HepG2 (cell line): ENCODE data around the gene KCTD8. TPM values are rescaled to one million over a fixed set of nuclear protein-coding genes. Genes with fewer than 3 reads are reported as not detected.

ENCODE experiments used
- ATAC-seq: fragments of 200-7000 bp; cut with Tn5 transposase; 3 replicates; pipeline ENCODE4 v1.9.1; 2020; ENCODE audit warnings: mild to moderate bottlenecking, moderate library complexity
- BruUV-seq: library from RNA; stranded (reverse); fragments of 400-500 nt; replicated peaks from 2 replicates; lab custom pipeline; 2021; lab: Mats Ljungman, UMichigan
- CTCF ChIA-PET: fragments of 300-600 bp; formaldehyde crosslinking; extraction: SDS; loops from one replicate; lab custom pipeline; 2021; ENCODE audit warnings: low total read pairs, inconsistent platforms, low intra/inter-chr PET ratio; lab: Yijun Ruan, JAX
- POLR2A ChIA-PET: fragments of 350-600 bp; sonication (Branson Sonifier 250); formaldehyde crosslinking; loops from one replicate; lab custom pipeline; 2020; ENCODE audit warnings: antibody characterized with exemption, inconsistent platforms; lab: Yijun Ruan, JAX
- DNase-seq: peaks from one replicate; pipeline ENCODE4 v3.0.0-alpha.2; 2015; ENCODE audit warnings: low spot score
- FAIRE-seq: peaks from 3 replicates; lab custom pipeline; 2011; peaks lifted over from hg19 to GRCh38; lab: Jason Lieb, UNC
- H2AFZ ChIP-seq: one replicate; pipeline ENCODE4 v1.6.1; 2011; ENCODE audit warnings: low read length, inconsistent platforms
- H3K27ac ChIP-seq: fragments of 300-600 bp; 3 replicates; pipeline ENCODE4 v1.8.0; 2011; ENCODE audit warnings: mixed run types, mild to moderate bottlenecking, mixed read lengths, low read length, inconsistent platforms; ENCODE audit not compliant: insufficient read depth; ENCODE audit errors: extremely low read length
- H3K27me3 ChIP-seq, 2 experiments: fragments of 200-600 bp in 1 of 2; 2 replicates in 1 of 2; 3 replicates in 1 of 2; pipeline versions ENCODE4 v1.6.0 to v1.8.0; 2011; ENCODE audit warnings: low read length in 2 of 2, mild to moderate bottlenecking in 2 of 2, moderate library complexity in 2 of 2, inconsistent platforms in 1 of 2; ENCODE audit not compliant: insufficient read depth in 2 of 2, control insufficient read depth in 1 of 2
- H3K36me3 ChIP-seq, 2 experiments: fragments of 200-600 bp in 1 of 2; replicated peaks in 1 of 2; 2 replicates in 1 of 2; 3 replicates in 1 of 2; pipeline versions ENCODE4 v1.5.1 to v1.8.0; 2011; ENCODE audit warnings: low read length in 2 of 2, inconsistent platforms in 1 of 2; ENCODE audit not compliant: insufficient read depth in 2 of 2, control insufficient read depth in 1 of 2
- H3K4me1 ChIP-seq: 2 replicates; pipeline ENCODE4 v1.5.1; 2012; ENCODE audit warnings: low read length, inconsistent platforms; ENCODE audit not compliant: insufficient read depth
- H3K4me2 ChIP-seq: 2 replicates; pipeline ENCODE4 v1.6.0; 2011; ENCODE audit warnings: low read depth, low read length, inconsistent platforms
- H3K4me3 ChIP-seq, 3 experiments: fragments of 200-600 bp in 1 of 3; sonication (generic), shearing (Covaris generic) in 1 of 3; replicated peaks in 1 of 3; 2 replicates each; pipeline ENCODE4 v1.5.1; 2011 to 2016; ENCODE audit warnings: low read length in 3 of 3, inconsistent platforms in 2 of 3, low read depth in 2 of 3, mild to moderate bottlenecking in 2 of 3, control low read depth in 1 of 3, mixed read lengths in 1 of 3; ENCODE audit not compliant: insufficient read depth in 1 of 3
- H3K79me2 ChIP-seq: one replicate; pipeline ENCODE4 v1.6.1; 2011; ENCODE audit warnings: low read length, inconsistent platforms; ENCODE audit not compliant: insufficient read depth
- H3K9ac ChIP-seq: 2 replicates; pipeline ENCODE4 v1.6.0; 2011; ENCODE audit warnings: mild to moderate bottlenecking, low read depth, low read length, inconsistent platforms; ENCODE audit not compliant: insufficient read depth
- H3K9me3 ChIP-seq: 2 replicates; pipeline ENCODE4 v1.5.1; 2012; ENCODE audit warnings: mild to moderate bottlenecking, low read length
- H4K20me1 ChIP-seq: 2 replicates; pipeline ENCODE4 v1.6.0; 2011; ENCODE audit warnings: inconsistent platforms, mild to moderate bottlenecking, low read length, moderate library complexity; ENCODE audit not compliant: insufficient read depth
- CHCHD3 ChIP-seq: sonication (generic); formaldehyde crosslinking; IDR thresholded peaks from 2 replicates; pipeline ENCODE4 v1.8.0; 2022; ENCODE audit warnings: mild to moderate bottlenecking, missing genetic modification reagents, moderate library complexity
- ELF1 ChIP-seq: sonication (generic); formaldehyde crosslinking; IDR thresholded peaks from 2 replicates; pipeline ENCODE4 v1.4.0; 2020; ENCODE audit warnings: missing genetic modification reagents
- FOXP1 ChIP-seq, 2 experiments: fragments of 450-650 bp in 1 of 2; IDR thresholded peaks; 2 replicates each; pipeline ENCODE4 v1.6.1; 2017 to 2018; ENCODE audit warnings: antibody characterized with exemption in 1 of 2
- GTF3A ChIP-seq: sonication (generic); formaldehyde crosslinking; conservative IDR thresholded peaks from 2 replicates; pipeline ENCODE4 v1.4.0; 2020; ENCODE audit warnings: mild to moderate bottlenecking, missing genetic modification reagents
- KDM2A ChIP-seq: sonication (generic); formaldehyde crosslinking; IDR thresholded peaks from 2 replicates; pipeline ENCODE4 v1.4.0; 2020; ENCODE audit warnings: low read depth, missing genetic modification reagents, borderline replicate concordance
- NFE2L2 ChIP-seq: fragments of 150-350 bp; IDR thresholded peaks from 2 replicates; pipeline ENCODE4 v1.6.1; 2014; ENCODE audit warnings: low read length
- NR1H2 ChIP-seq: sonication (generic); formaldehyde crosslinking; IDR thresholded peaks from 2 replicates; pipeline ENCODE4 v1.8.1; 2022; ENCODE audit warnings: low read depth, missing genetic modification reagents, borderline replicate concordance
- SRF ChIP-seq: IDR thresholded peaks from 2 replicates; pipeline ENCODE4 v1.6.1; 2011; ENCODE audit warnings: mild to moderate bottlenecking, low read depth, low read length, moderate library complexity
- ZMYM3 ChIP-seq: sonication (generic); formaldehyde crosslinking; IDR thresholded peaks from 2 replicates; pipeline ENCODE4 v1.5.1; 2020; ENCODE audit warnings: mild to moderate bottlenecking, missing genetic modification reagents
- ZNF10 ChIP-seq: sonication (generic); formaldehyde crosslinking; IDR thresholded peaks from 2 replicates; pipeline ENCODE4 v1.4.0; 2020; ENCODE audit warnings: mild to moderate bottlenecking, low read depth, missing genetic modification reagents, borderline replicate concordance
- ZNF224 ChIP-seq: sonication (generic); formaldehyde crosslinking; IDR thresholded peaks from 2 replicates; pipeline ENCODE4 v1.5.0; 2020; ENCODE audit warnings: mild to moderate bottlenecking, missing genetic modification reagents
- ZNF282 ChIP-seq: fragments of 450-650 bp; IDR thresholded peaks from 2 replicates; pipeline ENCODE4 v1.6.1; 2018; ENCODE audit not compliant: partially characterized antibody
- ZNF792 ChIP-seq: IDR thresholded peaks from 2 replicates; pipeline ENCODE4 v1.6.1; 2016
- WGBS: methylation state at CpG from one replicate; pipeline ENCODE4 v1.1.6; 2017; ENCODE audit warnings: low lambda C conversion rate; 5-methylcytosine and 5-hydroxymethylcytosine counted together
- in situ Hi-C: cut with HindIII; loops from 2 replicates; pipeline ENCODE4 v1.10.0; 2017; ENCODE audit warnings: low pct_unique_long_range_greater_than_20kb; ENCODE audit not compliant: extremely low pct_ligation_motif_present
- intact Hi-C: fragments of 100-400 bp; cut with micrococcal nuclease; formaldehyde crosslinking; loops from one replicate; pipeline ENCODE4 v1.10.0; 2022; ENCODE audit not compliant: unreplicated experiment
- polyA plus RNA-seq, 8 experiments: library from polyadenylated mRNA; depleted of rRNA in 3 of 8; stranded (reverse) in 7 of 8; unstranded in 1 of 8; fragments of >200 nt; fragmentation: Illumina TruSeq in 4 of 8; extraction: Trizol in 4 of 8; gene quantifications; 2 replicates each; pipeline versions ENCODE4 v1.2.1 to v1.2.3, GENCODE V29; 2011 to 2016; ENCODE audit warnings: low read depth in 4 of 8, missing spikeins in 1 of 8, mixed read lengths in 1 of 8; ENCODE audit not compliant: insufficient read depth in 1 of 8
- total RNA-seq, 5 experiments: library from RNA; depleted of rRNA; stranded (reverse); fragments of >200 nt; fragmentation: Illumina TruSeq; extraction: Trizol; gene quantifications; 2 replicates each; pipeline ENCODE4 v1.2.3, GENCODE V29; 2016; ENCODE audit warnings: low read depth in 1 of 5
- TF ChIP-seq, protein P1 (sequence below): sonication (generic); formaldehyde crosslinking; IDR thresholded peaks from 2 replicates; pipeline ENCODE4 v1.4.0; 2020; ENCODE audit warnings: low read depth, mild to moderate bottlenecking, missing genetic modification reagents
- TF ChIP-seq, protein P2 (sequence below): sonication (generic); formaldehyde crosslinking; IDR thresholded peaks from 2 replicates; pipeline ENCODE4 v1.5.1; 2020; ENCODE audit warnings: mild to moderate bottlenecking, missing genetic modification reagents

Gene KCTD8
- total and polyA plus RNA-seq, 2 of the 13 experiments (the other 11 are each of a cell fraction or from before 2014, with no cell fraction given) = not detected

DNA sequence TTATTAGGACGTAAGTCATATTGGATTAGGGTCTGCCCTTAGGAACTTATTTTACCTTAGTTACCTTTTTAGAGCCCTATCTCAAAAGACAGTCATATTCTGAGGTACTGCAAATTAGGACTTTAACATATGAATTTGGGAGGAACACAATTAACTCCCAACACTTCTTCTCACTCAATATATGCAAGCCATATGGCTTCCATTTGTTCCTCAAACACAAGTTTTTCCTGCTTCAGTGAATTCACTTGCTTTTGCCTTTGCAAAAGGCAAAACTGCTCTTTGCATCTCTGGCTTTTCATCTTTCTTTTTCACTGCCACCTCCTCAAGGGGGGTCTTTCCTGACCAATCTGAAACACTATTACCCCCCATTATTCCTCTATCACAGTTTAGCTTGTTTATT is 220.3 kb downstream of the KCTD8 start:
- Histone ChIP-seq H4K20me1 (no peaks in the 10 kb centered on the region), H3K36me3 (no peaks in the 10 kb centered on the region), H3K4me1 (no peaks in the 10 kb centered on the region), H3K27me3 (no peaks in the 10 kb centered on the region), H3K27ac (no peak overlapping the region), H2AFZ (no peak overlapping the region), H3K9ac (no peak overlapping the region), H3K9me3 (peaks cover 13% of the 10 kb centered on the region), H3K79me2 (no peaks in the 10 kb centered on the region), H3K4me3 (no peak overlapping the region), H3K4me2 (no peak overlapping the region)
- BruUV-seq = no TSS peak
- ChIA-PET POLR2A (no interaction called here), CTCF (no interaction called here)
- 0% methylated on average over 1 of the region's 1 CpG for WGBS
- DNase-seq (no peak), ATAC-seq (no peak), FAIRE-seq (no peak)
- intact Hi-C loops = no loop called here
- in situ Hi-C loops = no loop called here
- TF ChIP-seq, protein P1, sequence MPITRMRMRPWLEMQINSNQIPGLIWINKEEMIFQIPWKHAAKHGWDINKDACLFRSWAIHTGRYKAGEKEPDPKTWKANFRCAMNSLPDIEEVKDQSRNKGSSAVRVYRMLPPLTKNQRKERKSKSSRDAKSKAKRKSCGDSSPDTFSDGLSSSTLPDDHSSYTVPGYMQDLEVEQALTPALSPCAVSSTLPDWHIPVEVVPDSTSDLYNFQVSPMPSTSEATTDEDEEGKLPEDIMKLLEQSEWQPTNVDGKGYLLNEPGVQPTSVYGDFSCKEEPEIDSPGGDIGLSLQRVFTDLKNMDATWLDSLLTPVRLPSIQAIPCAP (CRISPR knock-in tag) = no peak
- TF ChIP-seq FOXP1 (IDR thresholded peaks at IDR 0.05) = no peak
- TF ChIP-seq FOXP1 (CRISPR knock-in tag; IDR thresholded peaks at IDR 0.05) = no peak
- no peak for TF ChIP-seq GTF3A (CRISPR knock-in tag)
- no peak for TF ChIP-seq NFE2L2
- no peak for TF ChIP-seq ZNF282

DNA sequence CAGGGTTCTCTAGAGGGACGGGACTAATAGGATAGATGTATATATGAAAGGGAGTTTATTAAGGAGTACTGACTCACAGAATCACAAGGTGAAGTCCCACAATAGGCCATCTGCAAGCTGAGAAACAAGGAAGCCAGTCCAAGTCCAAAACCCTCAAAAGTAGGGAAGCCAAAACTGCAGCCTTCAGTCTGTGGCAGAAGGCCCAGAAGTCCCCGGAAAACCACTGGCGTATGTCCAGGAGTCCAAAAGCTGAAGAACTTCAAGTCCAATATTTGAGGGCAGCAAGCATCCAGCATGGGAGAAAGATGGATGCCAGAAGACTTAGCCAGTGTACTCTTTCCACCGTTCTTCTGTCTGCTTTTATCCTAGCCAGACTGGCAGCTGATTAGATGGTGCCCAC is 227.2 kb downstream of the KCTD8 start:
- in situ Hi-C loops = no loop called here
- no peak for DNase-seq
- Histone ChIP-seq H3K36me3 (no peaks in the 10 kb centered on the region), H2AFZ (no peak overlapping the region), H3K27me3 (no peaks in the 10 kb centered on the region), H3K4me3 (no peak overlapping the region), H3K9ac (no peak overlapping the region), H3K4me1 (no peaks in the 10 kb centered on the region), H4K20me1 (no peaks in the 10 kb centered on the region)
- 0% methylated on average over 4 of the region's 4 CpGs for WGBS
- BruUV-seq = no TSS peak
- POLR2A ChIA-PET = no interaction called here
- TF ChIP-seq ZNF10 = no peak
- no peak for TF ChIP-seq CHCHD3 (CRISPR knock-in tag)
- no peak for TF ChIP-seq SRF
- TF ChIP-seq ZNF224 = no peak
- TF ChIP-seq NR1H2 = no peak
- TF ChIP-seq ZNF792 = no peak
- TF ChIP-seq, protein P2, sequence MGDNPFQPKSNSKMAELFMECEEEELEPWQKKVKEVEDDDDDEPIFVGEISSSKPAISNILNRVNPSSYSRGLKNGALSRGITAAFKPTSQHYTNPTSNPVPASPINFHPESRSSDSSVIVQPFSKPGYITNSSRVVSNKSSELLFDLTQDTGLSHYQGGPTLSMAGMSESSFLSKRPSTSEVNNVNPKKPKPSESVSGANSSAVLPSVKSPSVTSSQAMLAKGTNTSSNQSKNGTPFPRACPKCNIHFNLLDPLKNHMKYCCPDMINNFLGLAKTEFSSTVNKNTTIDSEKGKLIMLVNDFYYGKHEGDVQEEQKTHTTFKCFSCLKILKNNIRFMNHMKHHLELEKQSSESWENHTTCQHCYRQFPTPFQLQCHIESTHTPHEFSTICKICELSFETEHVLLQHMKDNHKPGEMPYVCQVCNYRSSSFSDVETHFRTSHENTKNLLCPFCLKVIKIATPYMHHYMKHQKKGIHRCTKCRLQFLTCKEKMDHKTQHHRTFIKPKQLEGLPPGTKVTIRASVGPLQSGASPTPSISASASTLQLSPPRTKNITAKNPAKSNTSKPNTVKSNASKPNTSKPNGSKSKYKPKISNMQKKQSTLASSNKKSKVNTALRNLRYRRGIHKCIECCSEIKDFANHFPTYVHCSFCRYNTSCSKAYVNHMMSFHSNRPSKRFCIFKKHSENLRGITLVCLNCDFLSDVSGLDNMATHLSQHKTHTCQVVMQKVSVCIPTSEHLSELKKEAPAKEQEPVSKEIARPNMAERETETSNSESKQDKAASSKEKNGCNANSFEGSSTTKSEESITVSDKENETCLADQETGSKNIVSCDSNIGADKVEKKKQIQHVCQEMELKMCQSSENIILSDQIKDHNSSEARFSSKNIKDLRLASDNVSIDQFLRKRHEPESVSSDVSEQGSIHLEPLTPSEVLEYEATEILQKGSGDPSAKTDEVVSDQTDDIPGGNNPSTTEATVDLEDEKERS (CRISPR knock-in tag) = no peak
- TF ChIP-seq KDM2A (CRISPR knock-in tag) = no peak
- TF ChIP-seq ZMYM3 = no peak
- TF ChIP-seq ELF1 (CRISPR knock-in tag) = no peak
- TF ChIP-seq, all 625 proteins: peak for 0
- intact Hi-C loops = no loop called here
- Histone ChIP-seq H3K79me2 (no peaks in the 10 kb centered on the region), H3K9me3 (no peaks in the 10 kb centered on the region; the same call in none of the 2 replicates), H3K27ac (no peak overlapping the region), H3K4me2 (no peak overlapping the region)
- ATAC-seq (no peak), FAIRE-seq (no peak)
- CTCF ChIA-PET = no interaction called here
